Hepatocyte (in vitro differentiated cells): Measurements from ENCODE around the gene MAPK4. TPM values are rescaled to one million over a fixed set of nuclear protein-coding genes. Genes with fewer than 3 reads are reported as not detected.

Experiments used
- DNase-seq: peaks from one replicate; pipeline ENCODE4 v3.0.0-alpha.2; 2016; ENCODE audit warnings: low spot score
- H2AFZ ChIP-seq: fragments of 200-600 bp; sonication (generic); 2 replicates; pipeline ENCODE4 v1.6.0; 2016; ENCODE audit warnings: antibody characterized with exemption, mild to moderate bottlenecking
- H3K27ac ChIP-seq: fragments of 200-600 bp; sonication (generic); 2 replicates; pipeline ENCODE4 v1.5.1; 2016; ENCODE audit warnings: mild to moderate bottlenecking
- H3K27me3 ChIP-seq: fragments of 200-600 bp; sonication (generic); 2 replicates; pipeline ENCODE4 v1.6.1; 2016
- H3K36me3 ChIP-seq: fragments of 200-600 bp; sonication (generic); replicated peaks from 2 replicates; pipeline ENCODE4 v1.5.1; 2016; ENCODE audit warnings: low read depth; ENCODE audit not compliant: insufficient read depth
- H3K4me1 ChIP-seq: fragments of 200-600 bp; sonication (generic); 2 replicates; pipeline ENCODE4 v1.5.1; 2016; ENCODE audit warnings: mild to moderate bottlenecking, moderate library complexity; ENCODE audit not compliant: insufficient read depth
- H3K4me2 ChIP-seq: fragments of 200-600 bp; sonication (generic); 2 replicates; pipeline ENCODE4 v1.6.0; 2016
- H3K4me3 ChIP-seq: fragments of 200-600 bp; sonication (generic); 2 replicates; pipeline ENCODE4 v1.5.1; 2016; ENCODE audit warnings: mild to moderate bottlenecking
- H3K79me2 ChIP-seq: fragments of 200-600 bp; sonication (generic); 2 replicates; pipeline ENCODE4 v1.6.0; 2017; ENCODE audit warnings: mild to moderate bottlenecking
- H3K9me2 ChIP-seq: fragments of 200-600 bp; sonication (generic); replicated peaks from 2 replicates; pipeline ENCODE4 v1.6.0; 2017; ENCODE audit warnings: mild to moderate bottlenecking; ENCODE audit not compliant: insufficient read depth
- H3K9me3 ChIP-seq: fragments of 200-600 bp; sonication (generic); 2 replicates; pipeline ENCODE4 v1.5.1; 2016; ENCODE audit warnings: low read depth, mild to moderate bottlenecking
- H4K20me1 ChIP-seq: fragments of 200-600 bp; sonication (generic); 2 replicates; pipeline ENCODE4 v1.6.0; 2016; ENCODE audit warnings: mild to moderate bottlenecking; ENCODE audit not compliant: insufficient read depth, poor library complexity, severe bottlenecking
- EZH2 ChIP-seq: fragments of 200-600 bp; sonication (generic); IDR thresholded peaks from 2 replicates; pipeline ENCODE4 v1.6.1; 2016; ENCODE audit warnings: antibody characterized with exemption, mild to moderate bottlenecking, borderline replicate concordance
- EZH2phosphoT487 ChIP-seq: fragments of 200-600 bp; sonication (generic); IDR thresholded peaks from one replicate; pipeline ENCODE4 v1.6.1; 2018; ENCODE audit warnings: antibody characterized with exemption, mild to moderate bottlenecking, low read depth, moderate library complexity; ENCODE audit not compliant: unreplicated experiment, severe bottlenecking
- WGBS: methylation state at CpG from one replicate; pipeline ENCODE4 v1.1.6; 2016; ENCODE audit warnings: low lambda C conversion rate; ENCODE audit errors: missing lambda C conversion rate; 5-methylcytosine and 5-hydroxymethylcytosine counted together
- polyA plus RNA-seq: library from polyadenylated mRNA; unstranded; fragments of >200 nt; fragmentation: Nextera tagmentation; extraction: Ambion mirVana; gene quantifications from 2 replicates; pipeline ENCODE4 v1.2.1, GENCODE V29; 2016
- total RNA-seq: library from RNA; depleted of rRNA; stranded (reverse); fragments of >200 nt; gene quantifications from 2 replicates; pipeline ENCODE4 v1.2.3, GENCODE V29; 2014
- TF ChIP-seq, protein P1 (sequence below): fragments of 200-600 bp; sonication (generic); IDR thresholded peaks from 2 replicates; pipeline ENCODE4 v1.5.1; 2016; ENCODE audit warnings: antibody characterized with exemption, mild to moderate bottlenecking; ENCODE audit not compliant: poor library complexity

MAPK4 gene
- total and polyA plus RNA-seq, 2 experiments from 2014 or later = 2.0 to 2.4 TPM

GRCh38 chr18:50757358-50757757, 197.5 kb downstream of the MAPK4 start:
- WGBS = 80% methylated on average over 7 of the region's 7 CpGs
- Histone ChIP-seq H3K79me2 (no peaks in the 10 kb centered on the region), H2AFZ (no peak overlapping the region), H3K4me1 (no peaks in the 10 kb centered on the region), H3K9me2 (no peaks in the 10 kb centered on the region), H3K9me3 (no peaks in the 10 kb centered on the region), H4K20me1 (no peaks in the 10 kb centered on the region), H3K4me3 (no peak overlapping the region), H3K27me3 (no peaks in the 10 kb centered on the region), H3K4me2 (no peak overlapping the region), H3K27ac (no peak overlapping the region), H3K36me3 (no peaks in the 10 kb centered on the region)
- TF ChIP-seq EZH2 = no peak
- TF ChIP-seq, protein P1, sequence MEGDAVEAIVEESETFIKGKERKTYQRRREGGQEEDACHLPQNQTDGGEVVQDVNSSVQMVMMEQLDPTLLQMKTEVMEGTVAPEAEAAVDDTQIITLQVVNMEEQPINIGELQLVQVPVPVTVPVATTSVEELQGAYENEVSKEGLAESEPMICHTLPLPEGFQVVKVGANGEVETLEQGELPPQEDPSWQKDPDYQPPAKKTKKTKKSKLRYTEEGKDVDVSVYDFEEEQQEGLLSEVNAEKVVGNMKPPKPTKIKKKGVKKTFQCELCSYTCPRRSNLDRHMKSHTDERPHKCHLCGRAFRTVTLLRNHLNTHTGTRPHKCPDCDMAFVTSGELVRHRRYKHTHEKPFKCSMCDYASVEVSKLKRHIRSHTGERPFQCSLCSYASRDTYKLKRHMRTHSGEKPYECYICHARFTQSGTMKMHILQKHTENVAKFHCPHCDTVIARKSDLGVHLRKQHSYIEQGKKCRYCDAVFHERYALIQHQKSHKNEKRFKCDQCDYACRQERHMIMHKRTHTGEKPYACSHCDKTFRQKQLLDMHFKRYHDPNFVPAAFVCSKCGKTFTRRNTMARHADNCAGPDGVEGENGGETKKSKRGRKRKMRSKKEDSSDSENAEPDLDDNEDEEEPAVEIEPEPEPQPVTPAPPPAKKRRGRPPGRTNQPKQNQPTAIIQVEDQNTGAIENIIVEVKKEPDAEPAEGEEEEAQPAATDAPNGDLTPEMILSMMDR = no peak
- TF ChIP-seq EZH2phosphoT487 = no peak
- DNase-seq = no peak

- no peaks in the 10 kb centered on the region for H3K9me2 ChIP-seq
- H3K79me2 ChIP-seq = no peaks in the 10 kb centered on the region
- peaks cover 8% of the 10 kb centered on the region for H3K9me3 ChIP-seq
- H3K36me3 ChIP-seq = no peaks in the 10 kb centered on the region
- TF ChIP-seq, protein P1 = no peak
- TF ChIP-seq EZH2 = no peak
- TF ChIP-seq EZH2phosphoT487 = no peak
- no peak for DNase-seq
- H3K27me3 ChIP-seq = no peaks in the 10 kb centered on the region
- no peak overlapping the region for H3K4me3 ChIP-seq
- no peaks in the 10 kb centered on the region for H4K20me1 ChIP-seq
- no peaks in the 10 kb centered on the region for H3K4me1 ChIP-seq
- H3K4me2 ChIP-seq = no peak overlapping the region
- no peak overlapping the region for H3K27ac ChIP-seq
- H2AFZ ChIP-seq = no peak overlapping the region
Measured at GRCh38 chr18:50769463-50769862, 209.6 kb downstream of the MAPK4 start.

DNA sequence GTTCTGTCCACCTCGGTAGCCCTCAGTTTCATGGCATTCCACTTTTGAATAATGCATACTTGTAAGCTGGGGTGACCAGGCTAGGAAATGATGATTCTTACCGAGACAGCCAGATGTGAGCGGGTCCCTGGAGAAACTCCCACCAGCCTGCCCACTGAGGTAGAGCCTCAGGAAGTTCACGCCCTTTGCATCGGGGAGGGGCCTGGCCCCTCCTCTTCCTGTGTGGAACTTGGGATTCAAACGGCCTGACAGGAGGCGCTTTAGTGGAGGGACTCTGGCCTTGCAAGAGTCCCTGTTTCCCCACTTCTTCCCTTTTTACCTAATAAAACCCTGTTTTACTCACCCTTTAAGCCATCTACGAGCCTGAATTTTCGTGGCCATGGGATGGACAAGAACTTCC, 215.3 kb downstream of the MAPK4 start:
- 89% methylated on average over 9 of the region's 9 CpGs for WGBS
- H2AFZ ChIP-seq = no peak overlapping the region
- TF ChIP-seq EZH2phosphoT487 = no peak
- TF ChIP-seq EZH2 = no peak
- TF ChIP-seq, protein P1 = no peak

DNA sequence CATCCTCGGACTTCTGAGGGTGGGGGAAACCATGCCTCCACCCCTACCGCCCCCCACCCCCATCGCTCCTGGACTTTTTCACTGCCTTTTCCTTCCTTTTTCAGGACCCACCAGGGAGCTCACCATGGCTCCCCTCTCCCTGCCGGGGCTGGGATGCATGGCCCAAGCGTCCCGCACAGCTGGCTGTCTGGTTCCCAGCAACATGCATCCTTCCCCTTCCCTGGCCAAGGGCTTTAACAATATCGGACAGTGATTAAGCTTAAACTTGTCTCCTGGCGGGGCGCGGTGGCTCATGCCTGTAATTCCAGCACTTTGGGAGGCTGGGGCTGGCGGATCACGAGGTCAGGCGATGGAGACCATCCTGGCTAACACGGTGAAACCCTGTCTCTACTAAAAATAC, 215.8 kb downstream of the MAPK4 start:
- H4K20me1 ChIP-seq = no peaks in the 10 kb centered on the region
- no peaks in the 10 kb centered on the region for H3K9me2 ChIP-seq
- H3K27me3 ChIP-seq = no peaks in the 10 kb centered on the region
- H3K36me3 ChIP-seq = no peaks in the 10 kb centered on the region
- TF ChIP-seq, protein P1 = no peak
- TF ChIP-seq EZH2 (no peak), EZH2phosphoT487 (no peak)
- H3K4me1 ChIP-seq = no peaks in the 10 kb centered on the region
- WGBS = 92% methylated on average over 14 of the region's 14 CpGs
- H3K4me2 ChIP-seq = no peak overlapping the region
- DNase-seq = no peak
- H3K4me3 ChIP-seq = no peak overlapping the region
- H2AFZ ChIP-seq = no peak overlapping the region
- no peak overlapping the region for H3K27ac ChIP-seq
- no peaks in the 10 kb centered on the region for H3K79me2 ChIP-seq
- no peaks in the 10 kb centered on the region for H3K9me3 ChIP-seq

More for the DNA sequence above, 215.3 kb downstream of the MAPK4 start:
- H3K27ac ChIP-seq = no peak overlapping the region
- H3K9me3 ChIP-seq = no peaks in the 10 kb centered on the region
- no peaks in the 10 kb centered on the region for H3K27me3 ChIP-seq
- no peaks in the 10 kb centered on the region for H4K20me1 ChIP-seq
- H3K4me2 ChIP-seq = no peak overlapping the region
- H3K9me2 ChIP-seq = no peaks in the 10 kb centered on the region
- H3K79me2 ChIP-seq = no peaks in the 10 kb centered on the region
- DNase-seq = no peak
- no peak overlapping the region for H3K4me3 ChIP-seq
- no peaks in the 10 kb centered on the region for H3K4me1 ChIP-seq
- H3K36me3 ChIP-seq = no peaks in the 10 kb centered on the region
